GM12891 (cell line): ENCODE measurements around the gene LCN6.
"Not testable (repeated sequence)": the region's sequence is repeated elsewhere in the genome, so short reads cannot be mapped to it uniquely, and the experiment has no call there.

Experiments used
- POLR2A ChIP-seq: IDR thresholded peaks from 2 replicates; pipeline ENCODE4 v1.6.1; 2011; ENCODE audit warnings: low read depth, low read length, control low read depth
- POLR2AphosphoS5 ChIP-seq: IDR thresholded peaks from 2 replicates; pipeline ENCODE4 v1.6.1; 2011; ENCODE audit warnings: low read depth, low read length, control low read depth
- TAF1 ChIP-seq: IDR thresholded peaks from 2 replicates; pipeline ENCODE4 v1.6.1; 2011; ENCODE audit warnings: low read depth, low read length, control low read depth

DNA sequence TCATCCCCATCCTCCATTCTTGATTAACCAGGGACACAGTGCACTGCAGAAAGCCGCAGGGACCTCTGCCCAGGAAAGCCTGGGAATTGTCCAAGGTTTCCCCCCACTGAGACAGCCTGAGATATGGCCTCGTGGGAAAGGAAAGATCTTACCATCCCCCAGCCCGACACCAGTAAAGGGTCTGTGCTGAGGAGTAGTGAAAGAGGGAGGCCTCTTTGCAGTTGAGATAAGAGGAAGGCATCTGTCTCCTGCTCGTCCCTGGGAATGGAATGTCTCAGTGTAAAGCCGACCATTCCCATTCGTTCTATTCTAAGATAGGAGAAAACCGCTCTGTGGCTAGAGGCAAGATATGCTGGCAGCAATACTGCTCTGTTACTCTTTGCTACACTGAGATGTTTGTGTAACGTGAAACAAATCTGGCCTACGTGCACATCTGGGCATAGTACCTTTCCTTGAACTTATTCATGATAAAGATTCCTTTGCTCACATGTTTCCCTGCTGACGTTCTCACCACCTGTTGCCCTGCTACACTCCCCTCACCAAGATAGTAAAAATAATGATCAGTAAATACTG lies 48.5 kb upstream of the LCN6 start:
- not testable (repeated sequence) for TF ChIP-seq POLR2AphosphoS5, TAF1, POLR2A
